HCT116 (cell line): ENCODE results near the gene ACOT6. TPM values are rescaled to one million over a fixed set of nuclear protein-coding genes. Genes with fewer than 3 reads are reported as not detected.
"Not testable (repeated sequence)": the region's sequence is repeated elsewhere in the genome, so short reads cannot be mapped to it uniquely, and the experiment has no call there.

Source experiments
- ATAC-seq: fragments of 200-7000 bp; cut with Tn5 transposase; 2 replicates; pipeline ENCODE4 v1.9.1; 2020; ENCODE audit warnings: mild to moderate bottlenecking, moderate library complexity
- BruUV-seq: library from RNA; stranded (reverse); fragments of 400-500 nt; replicated peaks from 2 replicates; lab custom pipeline; 2021; lab: Mats Ljungman, UMichigan
- CTCF ChIA-PET: fragments of 300-600 bp; sonication (Branson Sonifier 250); formaldehyde crosslinking; loops from one replicate; lab custom pipeline; 2021; ENCODE audit warnings: antibody characterized with exemption; lab: Charles Lee
- POLR2A ChIA-PET: fragments of 300-600, 350-600 bp; sonication (Branson Sonifier 250); formaldehyde crosslinking; loops from one replicate; lab custom pipeline; 2021; ENCODE audit warnings: antibody characterized with exemption; lab: Charles Lee
- RAD21 ChIA-PET, 2 experiments: fragments of 300-600 bp; sonication (Branson Sonifier 250); formaldehyde crosslinking; loops; one replicate each; lab custom pipeline; 2023; ENCODE audit warnings: low total read pairs in 2 of 2; ENCODE audit not compliant: uncharacterized antibody in 2 of 2, unreplicated experiment in 2 of 2, low non-redundant PET in 1 of 2; lab: Charles Lee
- DNase-seq: peaks from one replicate; pipeline ENCODE4 v3.0.0-alpha.2; 2010; ENCODE audit warnings: low read depth, low spot score
- H2AFZ ChIP-seq: fragments of 200-600 bp; shearing (Covaris generic), sonication (generic); 2 replicates; pipeline ENCODE4 v1.6.1; 2017; ENCODE audit warnings: low read depth, mixed run types, mixed read lengths, antibody characterized with exemption, low read length; ENCODE audit not compliant: poor library complexity, severe bottlenecking
- H3K27ac ChIP-seq: 2 replicates; pipeline ENCODE4 v1.5.1; 2012; ENCODE audit warnings: low read depth, low read length
- H3K27me3 ChIP-seq: fragments of 200-600 bp; sonication (generic); 2 replicates; pipeline ENCODE4 v1.6.1; 2016; ENCODE audit warnings: mixed run types, low read length, mixed read lengths; ENCODE audit not compliant: insufficient read depth
- H3K36me3 ChIP-seq, 2 experiments: fragments of 200-500 bp in 1 of 2; fragments of 200-600 bp in 1 of 2; sonication (Bioruptor generic) in 1 of 2; sonication (generic) in 1 of 2; 2 replicates each; pipeline versions ENCODE4 v1.5.1 to v1.6.1; 2014 to 2016; ENCODE audit warnings: low read length in 2 of 2, inconsistent platforms in 1 of 2, mixed read lengths in 1 of 2, mixed run types in 1 of 2; ENCODE audit not compliant: insufficient read depth in 2 of 2, control insufficient read depth in 1 of 2
- H3K4me1 ChIP-seq, 2 experiments: fragments of 200-600 bp in 1 of 2; sonication (generic) in 1 of 2; 2 replicates each; pipeline versions ENCODE4 v1.5.1 to v1.6.1; 2012 to 2017; ENCODE audit warnings: low read length in 2 of 2, inconsistent platforms in 1 of 2, mild to moderate bottlenecking in 1 of 2, mixed read lengths in 1 of 2, mixed run types in 1 of 2, moderate library complexity in 1 of 2; ENCODE audit not compliant: insufficient read depth in 2 of 2, control insufficient read depth in 1 of 2
- H3K4me2 ChIP-seq: fragments of 200-600 bp; sonication (generic); 2 replicates; pipeline ENCODE4 v1.6.1; 2017; ENCODE audit warnings: mixed run types, low read length, mixed read lengths
- H3K4me3 ChIP-seq, 2 experiments: fragments of 200-600 bp in 1 of 2; sonication (generic) in 1 of 2; replicated peaks in 1 of 2; 2 replicates each; pipeline ENCODE4 v1.5.1; 2011 to 2016; ENCODE audit warnings: low read length in 2 of 2, control low read depth in 1 of 2, low read depth in 1 of 2, mild to moderate bottlenecking in 1 of 2, mixed read lengths in 1 of 2, mixed run types in 1 of 2
- H3K79me2 ChIP-seq: fragments of 200-600 bp; sonication (generic); 2 replicates; pipeline ENCODE4 v1.6.1; 2017; ENCODE audit warnings: mild to moderate bottlenecking, mixed run types, low read length, moderate library complexity, mixed read lengths; ENCODE audit not compliant: insufficient read depth
- H3K9ac ChIP-seq: fragments of 200-600 bp; sonication (generic); 2 replicates; pipeline ENCODE4 v1.6.1; 2016; ENCODE audit warnings: low read length, mixed read lengths
- H3K9me2 ChIP-seq: fragments of 200-600 bp; sonication (generic), shearing (Covaris generic); 2 replicates; pipeline ENCODE4 v1.6.1; 2017; ENCODE audit warnings: mixed run types, mild to moderate bottlenecking, moderate library complexity; ENCODE audit not compliant: insufficient read depth
- H3K9me3 ChIP-seq, 2 experiments: fragments of 200-500 bp in 1 of 2; fragments of 200-600 bp in 1 of 2; sonication (Bioruptor generic) in 1 of 2; sonication (generic) in 1 of 2; 2 replicates each; pipeline ENCODE4 v1.6.1; 2014 to 2017; ENCODE audit warnings: low read length in 2 of 2, mixed read lengths in 2 of 2, inconsistent platforms in 1 of 2, low read depth in 1 of 2, mild to moderate bottlenecking in 1 of 2, mixed run types in 1 of 2, moderate library complexity in 1 of 2; ENCODE audit not compliant: control insufficient read depth in 1 of 2, insufficient read depth in 1 of 2
- H4K20me1 ChIP-seq: fragments of 200-600 bp; sonication (generic), shearing (Covaris generic); 2 replicates; pipeline ENCODE4 v1.6.1; 2017; ENCODE audit warnings: mixed run types, mild to moderate bottlenecking, moderate library complexity; ENCODE audit not compliant: insufficient read depth
- ATF3 ChIP-seq: IDR thresholded peaks from 2 replicates; pipeline ENCODE4 v1.6.1; 2012
- EGR1 ChIP-seq: IDR thresholded peaks from 2 replicates; pipeline ENCODE4 v1.6.1; 2012; ENCODE audit warnings: low read depth
- FOSL1 ChIP-seq: IDR thresholded peaks from 2 replicates; pipeline ENCODE4 v1.6.1; 2012; ENCODE audit warnings: low read depth
- POLR2A ChIP-seq: IDR thresholded peaks from 2 replicates; pipeline ENCODE4 v1.7.0; 2011; ENCODE audit warnings: borderline replicate concordance; ENCODE audit not compliant: insufficient read depth, insufficient read length; ENCODE audit errors: extremely low read depth
- SIN3A ChIP-seq: IDR thresholded peaks from 2 replicates; pipeline ENCODE4 v1.6.1; 2012; ENCODE audit warnings: low read depth
- SP1 ChIP-seq: IDR thresholded peaks from 2 replicates; pipeline ENCODE4 v1.6.1; 2012; ENCODE audit warnings: low read depth
- SRF ChIP-seq: IDR thresholded peaks from 2 replicates; pipeline ENCODE4 v1.6.1; 2012; ENCODE audit warnings: low read depth
- TCF7L2 ChIP-seq: IDR thresholded peaks from 2 replicates; pipeline ENCODE4 v1.7.0; 2011; ENCODE audit warnings: borderline replicate concordance, inconsistent platforms; ENCODE audit not compliant: insufficient read depth, insufficient read length; ENCODE audit errors: extremely low read depth
- YY1 ChIP-seq: IDR thresholded peaks from 2 replicates; pipeline ENCODE4 v1.6.1; 2011; ENCODE audit warnings: low read length, low read depth, moderate library complexity, mild to moderate bottlenecking; ENCODE audit not compliant: insufficient replicate concordance; ENCODE audit errors: extremely low read depth
- ZNF274 ChIP-seq: fragments of 200-500 bp; sonication (Bioruptor generic); IDR thresholded peaks from 2 replicates; pipeline ENCODE4 v1.6.1; 2014; ENCODE audit warnings: mild to moderate bottlenecking, low read depth, low read length, inconsistent platforms
- intact Hi-C: fragments of 100-400 bp; cut with micrococcal nuclease; formaldehyde crosslinking; loops from 2 replicates; pipeline ENCODE4 v1.10.0; 2022
- total RNA-seq: library from RNA; stranded (reverse); gene quantifications from one replicate; pipeline ENCODE4 v1.2.1, GENCODE V29; 2021; ENCODE audit not compliant: unreplicated experiment
- TF ChIP-seq, protein P1 (sequence below), 3 experiments: fragments of 200-600 bp in 1 of 3; sonication (generic) in 1 of 3; IDR thresholded peaks in 2 of 3; conservative IDR thresholded peaks in 1 of 3; 2 replicates each; pipeline ENCODE4 v1.5.1; 2012 to 2017; ENCODE audit warnings: low read depth in 2 of 3, low read length in 2 of 3, antibody characterized with exemption in 1 of 3, borderline replicate concordance in 1 of 3, control low read depth in 1 of 3, mild to moderate bottlenecking in 1 of 3, mixed read lengths in 1 of 3, mixed run types in 1 of 3, moderate library complexity in 1 of 3; ENCODE audit not compliant: insufficient read depth in 1 of 3
- TF ChIP-seq, protein P2 (sequence below): IDR thresholded peaks from 2 replicates; pipeline ENCODE4 v1.6.1; 2012; ENCODE audit warnings: low read depth
- TF ChIP-seq, protein P3 (sequence below): IDR thresholded peaks from 2 replicates; pipeline ENCODE4 v1.6.1; 2011; ENCODE audit warnings: mild to moderate bottlenecking, low read length, moderate library complexity; ENCODE audit not compliant: insufficient replicate concordance; ENCODE audit errors: extremely low read depth

Gene ACOT6
- total RNA-seq, 1 experiment from 2014 or later = not detected

- H2AFZ ChIP-seq = no peak overlapping the region
- H3K79me2 ChIP-seq = no peaks in the 10 kb centered on the region
- H3K9me2 ChIP-seq = no peaks in the 10 kb centered on the region
- CTCF ChIA-PET = no interaction called here
- H3K27me3 ChIP-seq = no peaks in the 10 kb centered on the region
- H3K9me3 ChIP-seq = no peaks in the 10 kb centered on the region
- BruUV-seq = no TSS peak
- POLR2A ChIA-PET = interaction anchor here (0.7 kb wide), 1 partner anchor 64 kb away, joined by 7 read pairs; no protein-coding TSS in a partner anchor
- no peak overlapping the region for H3K9ac ChIP-seq
- intact Hi-C loops = no loop called here
- no peak overlapping the region for H3K4me3 ChIP-seq
- ATAC-seq = no peak
- DNase-seq = no peak
- H3K4me2 ChIP-seq = no peak overlapping the region
- no peaks in the 10 kb centered on the region for H4K20me1 ChIP-seq
- TF ChIP-seq YY1 (no peak), SP1 (no peak), SRF (no peak), SIN3A (no peak), EGR1 (no peak), ZNF274 (no peak), ATF3 (no peak), TCF7L2 (no peak), POLR2A (no peak), FOSL1 (no peak)
- TF ChIP-seq, protein P1, sequence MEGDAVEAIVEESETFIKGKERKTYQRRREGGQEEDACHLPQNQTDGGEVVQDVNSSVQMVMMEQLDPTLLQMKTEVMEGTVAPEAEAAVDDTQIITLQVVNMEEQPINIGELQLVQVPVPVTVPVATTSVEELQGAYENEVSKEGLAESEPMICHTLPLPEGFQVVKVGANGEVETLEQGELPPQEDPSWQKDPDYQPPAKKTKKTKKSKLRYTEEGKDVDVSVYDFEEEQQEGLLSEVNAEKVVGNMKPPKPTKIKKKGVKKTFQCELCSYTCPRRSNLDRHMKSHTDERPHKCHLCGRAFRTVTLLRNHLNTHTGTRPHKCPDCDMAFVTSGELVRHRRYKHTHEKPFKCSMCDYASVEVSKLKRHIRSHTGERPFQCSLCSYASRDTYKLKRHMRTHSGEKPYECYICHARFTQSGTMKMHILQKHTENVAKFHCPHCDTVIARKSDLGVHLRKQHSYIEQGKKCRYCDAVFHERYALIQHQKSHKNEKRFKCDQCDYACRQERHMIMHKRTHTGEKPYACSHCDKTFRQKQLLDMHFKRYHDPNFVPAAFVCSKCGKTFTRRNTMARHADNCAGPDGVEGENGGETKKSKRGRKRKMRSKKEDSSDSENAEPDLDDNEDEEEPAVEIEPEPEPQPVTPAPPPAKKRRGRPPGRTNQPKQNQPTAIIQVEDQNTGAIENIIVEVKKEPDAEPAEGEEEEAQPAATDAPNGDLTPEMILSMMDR (IDR thresholded peaks at IDR 0.05 in 2 of 3, conservative IDR thresholded peaks at IDR 0.05 in 1 of 3; ENCODE audit: borderline replicate concordance in 1 of 3, insufficient read depth in 1 of 3, low read depth in 2 of 3, low read length in 2 of 3) = no peak
- TF ChIP-seq, protein P2, sequence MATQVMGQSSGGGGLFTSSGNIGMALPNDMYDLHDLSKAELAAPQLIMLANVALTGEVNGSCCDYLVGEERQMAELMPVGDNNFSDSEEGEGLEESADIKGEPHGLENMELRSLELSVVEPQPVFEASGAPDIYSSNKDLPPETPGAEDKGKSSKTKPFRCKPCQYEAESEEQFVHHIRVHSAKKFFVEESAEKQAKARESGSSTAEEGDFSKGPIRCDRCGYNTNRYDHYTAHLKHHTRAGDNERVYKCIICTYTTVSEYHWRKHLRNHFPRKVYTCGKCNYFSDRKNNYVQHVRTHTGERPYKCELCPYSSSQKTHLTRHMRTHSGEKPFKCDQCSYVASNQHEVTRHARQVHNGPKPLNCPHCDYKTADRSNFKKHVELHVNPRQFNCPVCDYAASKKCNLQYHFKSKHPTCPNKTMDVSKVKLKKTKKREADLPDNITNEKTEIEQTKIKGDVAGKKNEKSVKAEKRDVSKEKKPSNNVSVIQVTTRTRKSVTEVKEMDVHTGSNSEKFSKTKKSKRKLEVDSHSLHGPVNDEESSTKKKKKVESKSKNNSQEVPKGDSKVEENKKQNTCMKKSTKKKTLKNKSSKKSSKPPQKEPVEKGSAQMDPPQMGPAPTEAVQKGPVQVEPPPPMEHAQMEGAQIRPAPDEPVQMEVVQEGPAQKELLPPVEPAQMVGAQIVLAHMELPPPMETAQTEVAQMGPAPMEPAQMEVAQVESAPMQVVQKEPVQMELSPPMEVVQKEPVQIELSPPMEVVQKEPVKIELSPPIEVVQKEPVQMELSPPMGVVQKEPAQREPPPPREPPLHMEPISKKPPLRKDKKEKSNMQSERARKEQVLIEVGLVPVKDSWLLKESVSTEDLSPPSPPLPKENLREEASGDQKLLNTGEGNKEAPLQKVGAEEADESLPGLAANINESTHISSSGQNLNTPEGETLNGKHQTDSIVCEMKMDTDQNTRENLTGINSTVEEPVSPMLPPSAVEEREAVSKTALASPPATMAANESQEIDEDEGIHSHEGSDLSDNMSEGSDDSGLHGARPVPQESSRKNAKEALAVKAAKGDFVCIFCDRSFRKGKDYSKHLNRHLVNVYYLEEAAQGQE = no peak
- TF ChIP-seq, protein P3, sequence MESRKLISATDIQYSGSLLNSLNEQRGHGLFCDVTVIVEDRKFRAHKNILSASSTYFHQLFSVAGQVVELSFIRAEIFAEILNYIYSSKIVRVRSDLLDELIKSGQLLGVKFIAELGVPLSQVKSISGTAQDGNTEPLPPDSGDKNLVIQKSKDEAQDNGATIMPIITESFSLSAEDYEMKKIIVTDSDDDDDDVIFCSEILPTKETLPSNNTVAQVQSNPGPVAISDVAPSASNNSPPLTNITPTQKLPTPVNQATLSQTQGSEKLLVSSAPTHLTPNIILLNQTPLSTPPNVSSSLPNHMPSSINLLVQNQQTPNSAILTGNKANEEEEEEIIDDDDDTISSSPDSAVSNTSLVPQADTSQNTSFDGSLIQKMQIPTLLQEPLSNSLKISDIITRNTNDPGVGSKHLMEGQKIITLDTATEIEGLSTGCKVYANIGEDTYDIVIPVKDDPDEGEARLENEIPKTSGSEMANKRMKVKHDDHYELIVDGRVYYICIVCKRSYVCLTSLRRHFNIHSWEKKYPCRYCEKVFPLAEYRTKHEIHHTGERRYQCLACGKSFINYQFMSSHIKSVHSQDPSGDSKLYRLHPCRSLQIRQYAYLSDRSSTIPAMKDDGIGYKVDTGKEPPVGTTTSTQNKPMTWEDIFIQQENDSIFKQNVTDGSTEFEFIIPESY = no peak
- H3K4me1 ChIP-seq = no peaks in the 10 kb centered on the region
- RAD21 ChIA-PET = no interaction called here
- H3K36me3 ChIP-seq = no peaks in the 10 kb centered on the region
- no peak overlapping the region for H3K27ac ChIP-seq
These were observed 35.9 kb upstream of the ACOT6 start for GRCh38 chr14:73576391-73576790.

GRCh38 chr14:73577214-73577613 lies 35.1 kb upstream of the ACOT6 start:
- H3K27me3 ChIP-seq, POLR2A ChIA-PET, H3K36me3 ChIP-seq, H3K4me2 ChIP-seq, H3K9ac ChIP-seq, intact Hi-C loops, H3K4me3 ChIP-seq, CTCF ChIA-PET, DNase-seq, H3K79me2 ChIP-seq, BruUV-seq, H3K9me2 ChIP-seq, H2AFZ ChIP-seq, H3K4me1 ChIP-seq, H3K27ac ChIP-seq, H4K20me1 ChIP-seq, H3K9me3 ChIP-seq, RAD21 ChIA-PET, ATAC-seq: not testable (repeated sequence)
